CD8-positive, alpha-beta memory T cell (primary cell): ENCODE results near the gene RIPPLY3. TPM values are rescaled to one million over a fixed set of nuclear protein-coding genes. Genes with fewer than 3 reads are reported as not detected.
"Not testable (repeated sequence)": the region's sequence is repeated elsewhere in the genome, so short reads cannot be mapped to it uniquely, and the experiment has no call there.

Experiments used
- CTCF ChIA-PET: fragments of 350-600 bp; sonication (Branson Sonifier 250); formaldehyde crosslinking; loops from one replicate; lab custom pipeline; 2021; ENCODE audit warnings: antibody characterized with exemption; lab: Charles Lee
- POLR2A ChIA-PET: fragments of 350-600 bp; sonication (Branson Sonifier 250); formaldehyde crosslinking; loops from one replicate; lab custom pipeline; 2021; ENCODE audit warnings: antibody characterized with exemption; lab: Charles Lee
- DNase-seq, 5 donors: peaks; one replicate each; pipeline versions ENCODE4 v3.0.0 to v3.0.0-alpha.2; 2020 to 2022; ENCODE audit warnings: mixed read lengths in 1 of 5
- H3K27ac ChIP-seq: one replicate; pipeline ENCODE4 v1.7.0; 2013; ENCODE audit warnings: low read depth, mild to moderate bottlenecking, low read length, moderate library complexity
- H3K27me3 ChIP-seq: 2 replicates; pipeline ENCODE4 v1.7.0; 2013; ENCODE audit warnings: low read length, mild to moderate bottlenecking; ENCODE audit not compliant: insufficient read depth, poor library complexity, severe bottlenecking
- H3K36me3 ChIP-seq: 2 replicates; pipeline ENCODE4 v1.7.0; 2013; ENCODE audit warnings: mild to moderate bottlenecking, low read length, moderate library complexity; ENCODE audit not compliant: insufficient read depth
- H3K4me1 ChIP-seq: 2 replicates; pipeline ENCODE4 v1.7.0; 2013; ENCODE audit warnings: mild to moderate bottlenecking, low read length, moderate library complexity; ENCODE audit not compliant: insufficient read depth
- H3K4me3 ChIP-seq: 2 replicates; pipeline ENCODE4 v1.7.0; 2013; ENCODE audit warnings: mild to moderate bottlenecking, low read length
- H3K9me3 ChIP-seq: 2 replicates; pipeline ENCODE4 v1.7.0; 2013; ENCODE audit warnings: mild to moderate bottlenecking, low read length
- H3K27ac Mint-ChIP-seq, 8 donors: one replicate each; pipeline ENCODE4 v1.8.0; 2020 to 2021; ENCODE audit warnings: mixed read lengths in 8 of 8, mild to moderate bottlenecking in 6 of 8, inconsistent platforms in 3 of 8, moderate library complexity in 3 of 8
- H3K27me3 Mint-ChIP-seq, 2 donors: one replicate each; pipeline ENCODE4 v1.8.0; 2020 to 2021; ENCODE audit warnings: mixed read lengths in 2 of 2, mild to moderate bottlenecking in 1 of 2, moderate library complexity in 1 of 2
- H3K36me3 Mint-ChIP-seq, 3 donors: one replicate each; pipeline ENCODE4 v1.8.0; 2020 to 2021; ENCODE audit warnings: mixed read lengths in 3 of 3, inconsistent platforms in 1 of 3, mild to moderate bottlenecking in 1 of 3
- H3K4me1 Mint-ChIP-seq, 3 donors: one replicate each; pipeline ENCODE4 v1.8.0; 2020 to 2021; ENCODE audit warnings: mixed read lengths in 3 of 3, inconsistent platforms in 1 of 3, mild to moderate bottlenecking in 1 of 3
- H3K4me3 Mint-ChIP-seq, 7 donors: one replicate each; pipeline ENCODE4 v1.8.0; 2020 to 2021; ENCODE audit warnings: mixed read lengths in 7 of 7, mild to moderate bottlenecking in 6 of 7, moderate library complexity in 4 of 7, inconsistent platforms in 2 of 7
- H3K9me3 Mint-ChIP-seq, 5 donors: one replicate each; pipeline ENCODE4 v1.8.0; 2020 to 2022; ENCODE audit warnings: mixed read lengths in 5 of 5, mild to moderate bottlenecking in 3 of 5, moderate library complexity in 2 of 5, inconsistent platforms in 1 of 5
- polyA plus RNA-seq: library from polyadenylated mRNA; unstranded; fragments of 300-500 nt; fragmentation: Illumina TruSeq; gene quantifications from one replicate; pipeline ENCODE4 v1.2.3, GENCODE V29; 2021
- total RNA-seq, 2 experiments: library from RNA; stranded (reverse); gene quantifications; one replicate each; pipeline ENCODE4 v1.2.3, GENCODE V29; 2021

RIPPLY3 gene
- total and polyA plus RNA-seq, 3 experiments from 2014 or later = 0.09 TPM; not detected in 2

DNA sequence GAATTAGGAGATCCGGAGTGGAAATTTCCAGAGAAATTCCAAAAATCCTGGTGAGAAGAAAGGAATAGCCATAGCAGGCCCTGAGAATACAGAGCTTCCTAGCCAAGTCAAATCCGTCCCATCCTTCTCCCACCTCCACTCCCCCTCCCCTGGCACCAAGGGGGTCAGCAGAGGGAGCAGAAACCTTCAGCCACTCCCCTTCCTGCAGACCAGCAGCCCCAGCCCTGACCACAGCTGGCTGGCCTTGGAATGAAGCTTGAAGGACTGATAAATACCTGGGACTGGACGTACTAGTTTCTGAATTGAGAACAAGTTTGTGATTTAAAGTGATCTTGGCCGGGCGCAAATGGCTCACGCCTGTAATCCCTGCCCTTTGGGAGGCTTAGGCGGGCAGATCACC lies 13.8 kb upstream of the RIPPLY3 start:
- Mint-ChIP-seq H3K4me1 (peaks cover 8 to 17% (median 13%) of the 10 kb centered on the region in 3 donors), H3K4me3 (no peak overlapping the region), H3K27me3 (no peaks in the 10 kb centered on the region), H3K27ac (no peak overlapping the region), H3K36me3 (no peaks in the 10 kb centered on the region), H3K9me3 (peaks cover 0 to 2% (median 0%) of the 10 kb centered on the region in 5 donors)
- no peaks in the 10 kb centered on the region for H3K9me3 ChIP-seq
- DNase-seq = no peak
- no peaks in the 10 kb centered on the region for H3K36me3 ChIP-seq
- no peak overlapping the region for H3K4me3 ChIP-seq
- H3K27me3 ChIP-seq = no peaks in the 10 kb centered on the region
- H3K4me1 ChIP-seq = no peaks in the 10 kb centered on the region
- ChIA-PET CTCF (interaction anchor here (1.4 to 5.2 kb wide), 3 partner anchors 14 to 18 kb away, joined by 4 to 44 read pairs (median 21); partner anchors contain the start of gene RIPPLY3), POLR2A (no interaction called here)
- no peak overlapping the region for H3K27ac ChIP-seq

DNA sequence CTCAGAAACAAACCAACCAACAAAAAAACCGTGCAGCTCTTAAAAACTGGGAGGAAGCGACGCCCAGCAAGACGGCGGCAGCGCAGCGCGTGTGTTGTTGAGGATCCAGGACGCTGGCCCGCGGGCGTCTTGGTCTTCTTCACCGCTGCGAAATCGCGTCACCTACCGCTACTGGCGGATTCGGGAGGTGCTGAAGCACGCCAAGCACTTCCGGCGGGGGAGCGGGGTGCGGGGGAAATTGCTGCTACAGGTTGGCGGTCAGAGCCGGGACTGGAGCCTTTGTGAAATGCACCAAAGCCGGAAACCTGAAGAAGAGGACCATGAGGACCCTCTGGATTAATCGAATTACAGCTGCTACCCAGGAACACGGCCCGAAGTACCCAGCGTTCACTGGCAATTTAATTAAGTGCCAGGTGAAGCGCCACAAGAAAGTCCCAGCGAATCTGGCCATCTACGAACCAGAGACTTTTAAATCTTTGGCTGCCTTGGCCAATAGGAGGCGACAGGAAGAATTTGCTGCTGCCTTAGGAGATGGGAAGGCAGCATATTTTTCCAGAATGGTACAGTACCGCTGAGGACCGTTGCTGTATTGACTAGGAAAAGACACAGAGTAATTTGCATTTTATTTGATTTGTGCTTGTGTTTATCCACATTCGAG lies 11.9 kb upstream of the RIPPLY3 start:
- Mint-ChIP-seq H3K27me3 (peaks cover 0 to 2% of the 10 kb centered on the region in 2 donors), H3K9me3 (peaks cover 0 to 2% (median 0%) of the 10 kb centered on the region in 5 donors), H3K36me3 (no peaks in the 10 kb centered on the region), H3K4me3 (peak overlapping the region in 5 of 7 donors; percentile 39 to 75 (median 44)), H3K4me1 (peaks cover 4 to 7% (median 4%) of the 10 kb centered on the region in 3 donors), H3K27ac (peak overlapping the region in 2 of 8 donors; percentile 36 to 82)
- H3K4me1 ChIP-seq = no peaks in the 10 kb centered on the region
- no peaks in the 10 kb centered on the region for H3K27me3 ChIP-seq
- no peak overlapping the region for H3K4me3 ChIP-seq
- peak in 4 of 5 donors; percentile 21 to 32 (median 22) for DNase-seq
- no peaks in the 10 kb centered on the region for H3K9me3 ChIP-seq
- POLR2A ChIA-PET = no interaction called here
- H3K27ac ChIP-seq = no peak overlapping the region
- H3K36me3 ChIP-seq = no peaks in the 10 kb centered on the region
- CTCF ChIA-PET = interaction anchor here (1.1 kb wide), 1 partner anchor 28 kb away, joined by 4 read pairs; the partner anchor contains the start of gene HLCS

DNA sequence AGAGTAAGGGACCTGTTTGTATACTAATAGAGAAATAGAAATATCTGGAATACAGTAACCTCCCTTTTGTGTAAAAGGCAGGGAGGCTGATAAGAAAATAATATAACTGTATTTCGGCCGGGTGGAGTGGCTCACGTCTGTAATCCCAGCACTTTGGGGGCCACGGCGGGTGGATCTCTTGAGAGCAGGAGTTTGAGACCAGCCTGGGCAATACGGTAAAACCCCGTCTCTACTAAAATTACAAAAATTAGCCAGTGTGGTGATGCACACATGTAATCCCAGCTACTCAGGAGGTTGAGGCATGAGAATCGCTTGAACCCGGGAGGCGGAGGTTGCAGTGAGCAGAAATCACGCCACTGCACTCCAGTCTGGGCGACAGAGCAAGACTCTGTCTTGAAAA lies 11.2 kb upstream of the RIPPLY3 start:
- H3K4me3 ChIP-seq, POLR2A ChIA-PET, H3K36me3 Mint-ChIP-seq, H3K27me3 Mint-ChIP-seq, H3K9me3 ChIP-seq, H3K36me3 ChIP-seq, H3K27ac ChIP-seq, DNase-seq, H3K4me1 Mint-ChIP-seq, H3K27me3 ChIP-seq, H3K4me1 ChIP-seq, H3K9me3 Mint-ChIP-seq: not testable (repeated sequence)
- H3K4me3 Mint-ChIP-seq = peak overlapping the region in 1 of 7 donors; percentile 75
- CTCF ChIA-PET = interaction anchor here (1.3 kb wide), 1 partner anchor 12 kb away, joined by 3 read pairs; no protein-coding TSS in a partner anchor
- H3K27ac Mint-ChIP-seq = peak overlapping the region in 1 of 8 donors; percentile 82

DNA sequence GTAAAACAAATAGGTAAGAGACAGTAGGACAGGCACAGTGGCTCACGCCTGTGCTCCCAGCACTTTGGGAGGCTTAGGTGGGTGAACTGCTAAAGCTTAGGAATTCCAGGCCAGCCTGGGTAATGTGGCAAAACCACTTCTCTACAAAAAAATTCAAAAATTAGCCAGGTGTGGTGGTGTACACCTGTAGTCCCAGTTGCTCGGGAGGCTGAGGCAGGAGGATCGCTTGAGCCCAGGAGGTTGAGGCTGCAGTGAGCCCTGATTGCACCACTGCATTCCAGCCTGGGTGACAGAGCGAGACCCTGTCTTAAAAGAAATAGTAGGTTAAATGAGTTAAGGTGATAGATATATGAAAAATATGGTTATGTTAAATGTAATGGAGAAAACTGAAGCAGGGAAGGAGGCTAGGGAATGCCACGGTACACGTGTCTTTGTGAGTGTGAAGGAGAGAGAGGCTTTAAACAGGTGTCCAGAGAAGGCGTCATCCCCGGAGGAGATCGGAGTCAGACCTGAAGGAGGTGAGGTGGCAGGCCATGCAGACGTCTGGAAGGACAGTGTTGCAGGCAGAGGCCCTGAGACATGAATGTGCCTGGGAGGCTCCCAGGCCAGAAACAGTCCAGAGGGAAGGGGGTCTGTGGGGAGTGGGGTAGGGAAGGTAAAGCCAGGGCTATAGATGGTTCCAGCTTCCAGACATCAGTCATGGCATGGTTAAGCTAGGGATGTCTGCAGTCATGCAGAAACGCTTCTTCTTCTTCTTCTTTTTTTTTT lies 7.2 kb upstream of the RIPPLY3 start:
- Mint-ChIP-seq H3K27me3 (peaks cover 0 to 2% of the 10 kb centered on the region in 2 donors), H3K36me3 (no peaks in the 10 kb centered on the region), H3K9me3 (no peaks in the 10 kb centered on the region), H3K27ac (no peak overlapping the region), H3K4me1 (peaks cover 7 to 8% (median 8%) of the 10 kb centered on the region in 3 donors), H3K4me3 (no peak overlapping the region)
- no peak overlapping the region for H3K4me3 ChIP-seq
- no peaks in the 10 kb centered on the region for H3K36me3 ChIP-seq
- H3K4me1 ChIP-seq = peaks cover 5% of the 10 kb centered on the region
- no peak for DNase-seq
- no peaks in the 10 kb centered on the region for H3K27me3 ChIP-seq
- CTCF ChIA-PET = interaction anchor here (2.1 to 5.2 kb wide), 2 partner anchors 9 to 11 kb away, joined by 5 to 23 read pairs; no protein-coding TSS in a partner anchor
- H3K27ac ChIP-seq = no peak overlapping the region
- POLR2A ChIA-PET = no interaction called here
- no peaks in the 10 kb centered on the region for H3K9me3 ChIP-seq

DNA sequence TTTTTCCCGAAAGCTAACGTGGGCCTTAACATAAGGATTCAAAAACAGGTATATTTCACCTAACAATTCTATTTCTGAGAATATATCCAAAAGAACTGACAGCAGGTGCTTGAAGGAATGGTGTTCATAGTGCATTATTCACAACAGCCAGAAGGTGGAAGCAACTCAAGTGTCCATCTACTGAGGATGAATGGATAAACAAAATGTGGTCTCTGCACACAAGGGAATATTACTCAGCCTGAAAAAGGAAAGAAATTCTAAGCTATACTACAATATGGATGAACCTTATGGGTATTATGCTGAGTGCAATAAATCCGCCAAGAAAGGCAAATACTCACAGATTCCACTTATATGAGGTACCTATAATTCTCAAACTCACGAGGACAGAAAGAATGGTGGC lies 6.1 kb upstream of the RIPPLY3 start:
- CTCF ChIA-PET = interaction anchor here (1.3 to 5.2 kb wide), 2 partner anchors 9 to 10 kb away, joined by 4 to 23 read pairs; no protein-coding TSS in a partner anchor
- Mint-ChIP-seq H3K27me3 (peaks cover 0 to 2% of the 10 kb centered on the region in 2 donors), H3K36me3 (no peaks in the 10 kb centered on the region), H3K4me3 (no peak overlapping the region), H3K9me3 (no peaks in the 10 kb centered on the region), H3K27ac (no peak overlapping the region), H3K4me1 (peaks cover 7 to 8% (median 8%) of the 10 kb centered on the region in 3 donors)
- Histone ChIP-seq H3K27ac (no peak overlapping the region), H3K4me3 (no peak overlapping the region), H3K9me3 (no peaks in the 10 kb centered on the region), H3K4me1 (peaks cover 5% of the 10 kb centered on the region), H3K36me3 (no peaks in the 10 kb centered on the region), H3K27me3 (no peaks in the 10 kb centered on the region)
- POLR2A ChIA-PET = no interaction called here
- DNase-seq = no peak

DNA sequence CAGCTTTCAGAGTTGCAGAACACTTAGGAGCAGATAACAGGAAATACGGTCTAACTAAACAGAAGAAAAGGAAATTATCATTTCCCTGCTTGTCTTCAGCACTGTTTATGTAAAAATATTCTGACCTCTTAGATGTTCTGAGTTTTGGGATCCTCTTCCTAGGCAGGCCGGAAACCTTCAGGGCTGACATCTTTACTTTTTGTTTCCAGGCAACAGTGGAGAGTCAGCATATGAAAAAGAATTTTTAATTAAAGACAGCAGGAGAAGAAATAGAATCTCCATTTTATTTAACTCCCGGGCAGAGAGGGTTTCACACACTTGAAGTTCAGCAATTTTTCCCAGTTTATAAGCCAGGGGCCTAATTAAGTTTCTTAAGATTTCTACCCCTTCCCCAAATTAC lies 5.1 kb upstream of the RIPPLY3 start:
- no peak overlapping the region for H3K4me3 ChIP-seq
- Mint-ChIP-seq H3K4me1 (peaks cover 7 to 8% (median 8%) of the 10 kb centered on the region in 3 donors), H3K27me3 (peaks cover 0 to 2% of the 10 kb centered on the region in 2 donors), H3K27ac (peak overlapping the region in 3 of 8 donors; percentile 26 to 47 (median 46)), H3K9me3 (no peaks in the 10 kb centered on the region), H3K4me3 (no peak overlapping the region), H3K36me3 (no peaks in the 10 kb centered on the region)
- no peak overlapping the region for H3K27ac ChIP-seq
- POLR2A ChIA-PET = no interaction called here
- peaks cover 5% of the 10 kb centered on the region for H3K4me1 ChIP-seq
- CTCF ChIA-PET = interaction anchor here (1.3 to 5.2 kb wide), 2 partner anchors 8 to 11 kb away, joined by 4 to 23 read pairs; no protein-coding TSS in a partner anchor
- H3K36me3 ChIP-seq = no peaks in the 10 kb centered on the region
- DNase-seq = no peak
- no peaks in the 10 kb centered on the region for H3K27me3 ChIP-seq
- no peaks in the 10 kb centered on the region for H3K9me3 ChIP-seq

DNA sequence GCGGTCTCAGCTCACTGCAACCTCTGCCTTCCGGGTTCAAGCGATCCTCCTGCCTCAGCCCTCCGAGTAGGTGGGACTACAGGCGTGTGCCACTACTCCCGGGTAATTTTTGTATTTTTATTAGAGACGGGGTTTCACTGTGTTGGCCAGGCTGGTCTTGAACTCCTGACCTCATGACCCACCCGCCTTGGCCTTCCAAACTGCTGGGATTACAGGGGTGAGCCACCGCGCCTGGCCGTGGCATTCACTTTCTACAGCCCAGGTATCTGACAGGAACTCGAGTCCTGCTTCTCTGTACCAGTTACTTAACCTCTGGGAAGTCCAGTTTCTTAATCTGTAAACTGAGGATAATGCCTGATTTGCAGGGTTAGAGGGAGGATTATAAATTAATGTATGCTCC lies 3.7 kb upstream of the RIPPLY3 start:
- H3K27me3 Mint-ChIP-seq, H3K36me3 ChIP-seq, H3K9me3 Mint-ChIP-seq, H3K27ac ChIP-seq, H3K9me3 ChIP-seq, H3K4me3 ChIP-seq, POLR2A ChIA-PET, DNase-seq, H3K36me3 Mint-ChIP-seq, H3K27me3 ChIP-seq: not testable (repeated sequence)
- Mint-ChIP-seq H3K27ac (peak overlapping the region in 2 of 8 donors; percentile 34 to 86), H3K4me1 (peaks cover 9 to 12% (median 12%) of the 10 kb centered on the region in 3 donors), H3K4me3 (peak overlapping the region in 1 of 7 donors; percentile 5)
- peaks cover 11% of the 10 kb centered on the region for H3K4me1 ChIP-seq
- CTCF ChIA-PET = interaction anchor here (0.7 to 5.2 kb wide), 2 partner anchors 12 to 1798 kb away, joined by 3 to 23 read pairs; no protein-coding TSS in a partner anchor
